ENCODE data around the gene ALPL. TPM values are rescaled to one million over a fixed set of nuclear protein-coding genes. Genes with fewer than 3 reads are reported as not detected.

ALPL gene
- total RNA-seq, 1 experiment from 2014 or later: 4.8 TPM

DNA sequence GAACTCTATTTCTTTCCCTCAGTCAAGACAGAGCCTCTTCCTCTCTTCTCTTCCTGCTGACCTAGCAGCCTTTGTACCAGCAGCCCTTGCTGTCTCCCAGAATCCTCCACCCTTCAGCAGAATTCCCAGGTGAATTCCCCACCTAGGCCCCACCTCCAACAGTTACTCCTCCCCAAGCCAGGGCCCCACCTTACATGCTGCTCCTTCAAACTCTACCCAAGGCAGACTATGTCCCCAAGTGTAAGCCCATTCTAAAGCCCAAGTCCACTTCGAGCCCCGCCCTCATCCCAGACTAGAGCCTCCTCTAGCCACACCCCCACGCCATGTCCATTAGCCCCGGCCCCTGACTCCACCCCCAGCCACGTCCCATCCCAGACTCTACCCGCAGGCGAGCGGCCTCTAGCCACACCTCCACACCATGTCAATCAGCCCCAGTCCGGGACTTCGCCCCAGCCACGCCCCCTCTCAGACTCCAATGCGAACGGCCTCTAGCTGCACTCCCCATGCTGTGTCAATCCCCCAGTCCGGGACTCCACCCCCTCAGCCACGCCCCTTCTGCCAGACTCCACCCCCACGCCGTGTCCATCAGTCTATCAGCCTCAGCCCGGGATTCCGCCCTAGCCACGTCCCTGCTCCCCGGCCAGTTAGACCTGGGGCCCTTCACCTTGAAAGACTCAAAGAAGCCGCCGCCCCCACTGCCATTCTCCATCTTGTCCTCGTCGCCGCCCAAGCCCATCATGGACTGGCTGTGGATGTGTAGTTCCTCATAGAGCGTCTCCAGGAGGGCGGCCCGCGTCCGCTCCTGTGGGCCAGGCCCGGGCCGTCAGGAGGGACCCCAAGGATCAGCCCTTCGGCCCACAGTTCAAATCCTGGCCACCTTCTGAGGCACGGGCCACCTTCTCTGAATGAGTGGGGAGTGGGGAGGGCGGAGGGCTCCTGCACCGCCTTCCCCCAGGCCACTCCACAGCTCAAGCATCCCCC is 98.6 kb downstream of the ALPL start:
- no peak for TF ChIP-seq EZH2 (IDR thresholded peaks at IDR 0.05; ENCODE audit: borderline replicate concordance, low read depth, low read length, poor library complexity, severe bottlenecking)
- no peak for TF ChIP-seq CTCF (conservative IDR thresholded peaks at IDR 0.05; ENCODE audit: low read depth, low read length)
- ChIA-PET CTCF (no interaction called here), POLR2A (ENCODE audit: low non-redundant PET) (interaction anchor here (0.6 kb wide), 1 partner anchor 238 kb away, joined by 3 read pairs; no protein-coding TSS in a partner anchor)
- peaks cover 9% of the 10 kb centered on the region for H3K36me3 ChIP-seq (ENCODE audit: insufficient read depth, low read length, poor library complexity, severe bottlenecking)
- H3K27ac ChIP-seq (ENCODE audit: low read depth, low read length, poor library complexity, severe bottlenecking): no peak overlapping the region
- no peak overlapping the region for H3K4me3 ChIP-seq (ENCODE audit: low read depth, low read length, poor library complexity, severe bottlenecking)
- no peaks in the 10 kb centered on the region for H3K27me3 ChIP-seq (replicated peaks; ENCODE audit: insufficient read depth, low read depth, low read length, poor library complexity)
- intact Hi-C loops (cut with micrococcal nuclease; ENCODE audit: unreplicated experiment): no loop called here
- no TSS peak for BruUV-seq (replicated peaks)
- peak; percentile 76 for DNase-seq (ENCODE audit: low spot score)
- no peaks in the 10 kb centered on the region for H3K4me1 ChIP-seq (ENCODE audit: insufficient read depth, low read length, poor library complexity, severe bottlenecking)
- H3K9me3 ChIP-seq (ENCODE audit: low read depth, low read length, poor library complexity, severe bottlenecking): no peaks in the 10 kb centered on the region

DNA sequence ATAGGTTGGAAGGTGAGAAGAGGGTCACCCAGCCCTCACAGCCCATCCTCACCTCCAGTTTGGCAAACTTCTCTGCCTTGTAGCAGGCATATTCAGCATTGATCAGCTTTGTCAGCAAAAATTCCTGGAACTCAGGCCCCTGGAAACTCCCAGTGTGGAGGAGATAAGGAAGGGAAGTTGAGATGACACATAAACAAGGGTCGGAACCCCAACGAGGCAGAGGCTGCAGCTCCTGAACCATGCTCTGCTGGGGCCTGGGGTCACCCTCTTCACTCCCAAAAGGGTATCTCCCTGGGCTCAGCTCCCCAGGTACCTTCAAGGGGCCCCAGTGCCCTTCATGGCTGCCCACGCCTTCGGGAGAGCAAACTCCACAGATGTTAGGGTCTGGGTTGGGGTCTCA is 99.6 kb downstream of the ALPL start:
- no peaks in the 10 kb centered on the region for H3K27me3 ChIP-seq (replicated peaks; ENCODE audit: insufficient read depth, low read depth, low read length, poor library complexity)
- no peak overlapping the region for H3K4me3 ChIP-seq (ENCODE audit: low read depth, low read length, poor library complexity, severe bottlenecking)
- no peak for DNase-seq (ENCODE audit: low spot score)
- peaks cover 10% of the 10 kb centered on the region for H3K36me3 ChIP-seq (ENCODE audit: insufficient read depth, low read length, poor library complexity, severe bottlenecking)
- no TSS peak for BruUV-seq (replicated peaks)
- ChIA-PET CTCF (no interaction called here), POLR2A (ENCODE audit: low non-redundant PET) (no interaction called here)
- H3K9me3 ChIP-seq (ENCODE audit: low read depth, low read length, poor library complexity, severe bottlenecking): no peaks in the 10 kb centered on the region
- H3K27ac ChIP-seq (ENCODE audit: low read depth, low read length, poor library complexity, severe bottlenecking): no peak overlapping the region
- TF ChIP-seq CTCF (conservative IDR thresholded peaks at IDR 0.05; ENCODE audit: low read depth, low read length) (no peak), EZH2 (IDR thresholded peaks at IDR 0.05; ENCODE audit: borderline replicate concordance, low read depth, low read length, poor library complexity, severe bottlenecking) (no peak)
- no peaks in the 10 kb centered on the region for H3K4me1 ChIP-seq (ENCODE audit: insufficient read depth, low read length, poor library complexity, severe bottlenecking)
- intact Hi-C loops (cut with micrococcal nuclease; ENCODE audit: unreplicated experiment): no loop called here

DNA sequence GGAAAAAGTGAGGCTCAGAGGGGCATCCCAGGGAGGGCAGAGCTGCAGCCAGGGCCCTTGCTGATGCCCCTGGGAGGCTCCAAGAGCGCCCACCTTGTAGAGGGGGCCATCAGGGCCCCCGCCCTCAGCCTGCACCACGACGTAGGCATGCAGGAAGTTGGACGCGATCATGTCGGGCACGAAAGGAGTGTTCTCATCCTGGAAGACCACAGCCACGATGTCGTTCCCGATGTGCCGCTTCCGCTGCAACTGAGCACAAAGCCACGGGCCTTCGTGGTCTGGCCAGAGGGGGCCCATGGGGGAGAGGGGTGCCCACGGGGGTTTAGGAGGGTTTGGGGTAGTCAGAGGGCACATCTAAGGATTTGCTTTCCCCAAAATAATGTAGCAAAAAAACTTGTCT is 100.8 kb downstream of the ALPL start:
- no peaks in the 10 kb centered on the region for H3K4me1 ChIP-seq (ENCODE audit: insufficient read depth, low read length, poor library complexity, severe bottlenecking)
- H3K27me3 ChIP-seq (replicated peaks; ENCODE audit: insufficient read depth, low read depth, low read length, poor library complexity): no peaks in the 10 kb centered on the region
- TF ChIP-seq EZH2 (IDR thresholded peaks at IDR 0.05; ENCODE audit: borderline replicate concordance, low read depth, low read length, poor library complexity, severe bottlenecking) (no peak), CTCF (conservative IDR thresholded peaks at IDR 0.05; ENCODE audit: low read depth, low read length) (no peak)
- BruUV-seq (replicated peaks): no TSS peak
- ChIA-PET POLR2A (ENCODE audit: low non-redundant PET) (no interaction called here), CTCF (interaction anchor here (0.5 kb wide), 1 partner anchor 17 kb away, joined by 4 read pairs; no protein-coding TSS in a partner anchor)
- H3K27ac ChIP-seq (ENCODE audit: low read depth, low read length, poor library complexity, severe bottlenecking): no peak overlapping the region
- peaks cover 10% of the 10 kb centered on the region for H3K36me3 ChIP-seq (ENCODE audit: insufficient read depth, low read length, poor library complexity, severe bottlenecking)
- DNase-seq (ENCODE audit: low spot score): no peak
- intact Hi-C loops (cut with micrococcal nuclease; ENCODE audit: unreplicated experiment): no loop called here
- H3K4me3 ChIP-seq (ENCODE audit: low read depth, low read length, poor library complexity, severe bottlenecking): no peak overlapping the region
- no peaks in the 10 kb centered on the region for H3K9me3 ChIP-seq (ENCODE audit: low read depth, low read length, poor library complexity, severe bottlenecking)
